ENCODE results near the gene LZTS2.

LZTS2 gene

GRCh38 chr10:101042118-101042517 is 42.5 kb downstream of the LZTS2 start:
- peak overlapping the region; percentile 86 for H3K27ac ChIP-seq

GRCh38 chr10:101042667-101043362 is 43.2 kb downstream of the LZTS2 start:
- TF ChIP-seq ZFX (IDR thresholded peaks at IDR 0.05): no peak
- TF ChIP-seq CTCF (conservative IDR thresholded peaks at IDR 0.05): no peak
- peak overlapping the region; percentile 86 for H3K27ac ChIP-seq

More at GRCh38 chr10:101042118-101042517, 42.5 kb downstream of the LZTS2 start:
- TF ChIP-seq CTCF (conservative IDR thresholded peaks at IDR 0.05) (no peak), ZFX (IDR thresholded peaks at IDR 0.05) (no peak)

GRCh38 chr10:101043363-101043707 is 43.7 kb downstream of the LZTS2 start:
- TF ChIP-seq CTCF (conservative IDR thresholded peaks at IDR 0.05) (no peak), ZFX (IDR thresholded peaks at IDR 0.05) (no peak)
- H3K27ac ChIP-seq: peak overlapping the region; percentile 86

GRCh38 chr10:101044117-101044516 is 44.5 kb downstream of the LZTS2 start:
- no peak for TF ChIP-seq ZFX (IDR thresholded peaks at IDR 0.05)
- no peak for TF ChIP-seq CTCF (conservative IDR thresholded peaks at IDR 0.05)
- peak overlapping the region; percentile 86; the same call in 1 of the 2 replicates for H3K27ac ChIP-seq

- H3K27ac ChIP-seq: no peak overlapping the region
- TF ChIP-seq ZFX (IDR thresholded peaks at IDR 0.05) (no peak), CTCF (conservative IDR thresholded peaks at IDR 0.05) (no peak)
Observed at GRCh38 chr10:101046332-101047238, 47.0 kb downstream of the LZTS2 start.

- TF ChIP-seq CTCF (conservative IDR thresholded peaks at IDR 0.05): no peak
- TF ChIP-seq ZFX (IDR thresholded peaks at IDR 0.05): no peak
- no peak overlapping the region for H3K27ac ChIP-seq
Observed at GRCh38 chr10:101047268-101047667, 47.7 kb downstream of the LZTS2 start.
